Epithelial cell of proximal tubule (primary cell): Measurements from ENCODE around the gene PPCDC. TPM values are rescaled to one million over a fixed set of nuclear protein-coding genes. Genes with fewer than 3 reads are reported as not detected.

ENCODE experiments used
- DNase-seq: peaks from one replicate; pipeline ENCODE4 v3.0.0-alpha.2; 2011; ENCODE audit warnings: low read depth
- H3K4me3 ChIP-seq: 2 replicates; pipeline ENCODE4 v1.5.1; 2011; ENCODE audit warnings: low read depth, mild to moderate bottlenecking, low read length
- total RNA-seq: library from RNA; depleted of rRNA; stranded (reverse); fragments of >200 nt; gene quantifications from 2 replicates; pipeline ENCODE4 v1.2.3, GENCODE V29; 2015
- TF ChIP-seq, protein P1 (sequence below): conservative IDR thresholded peaks from 2 replicates; pipeline ENCODE4 v1.5.1; 2012; ENCODE audit warnings: low read depth, mild to moderate bottlenecking, low read length

PPCDC gene
- total RNA-seq, 1 donor from 2014 or later, result 26.1 TPM

DNA sequence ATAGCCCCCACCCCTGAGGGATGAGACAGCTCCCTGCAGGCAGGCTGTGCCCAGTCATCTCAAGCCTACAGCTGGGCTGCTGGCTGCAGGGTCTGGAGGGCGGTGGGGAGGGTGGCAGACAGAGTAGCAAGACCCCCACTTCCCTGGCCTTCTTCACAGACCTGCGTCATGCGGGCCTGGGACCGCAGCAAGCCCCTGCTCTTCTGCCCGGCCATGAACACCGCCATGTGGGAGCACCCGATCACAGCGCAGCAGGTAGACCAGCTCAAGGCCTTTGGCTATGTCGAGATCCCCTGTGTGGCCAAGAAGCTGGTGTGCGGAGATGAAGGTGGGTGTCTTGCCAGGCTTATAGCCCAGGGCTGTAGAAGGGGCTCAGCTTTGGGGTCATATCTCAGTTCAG is 25.0 kb downstream of the PPCDC start:
- no peak for DNase-seq
- TF ChIP-seq, protein P1, sequence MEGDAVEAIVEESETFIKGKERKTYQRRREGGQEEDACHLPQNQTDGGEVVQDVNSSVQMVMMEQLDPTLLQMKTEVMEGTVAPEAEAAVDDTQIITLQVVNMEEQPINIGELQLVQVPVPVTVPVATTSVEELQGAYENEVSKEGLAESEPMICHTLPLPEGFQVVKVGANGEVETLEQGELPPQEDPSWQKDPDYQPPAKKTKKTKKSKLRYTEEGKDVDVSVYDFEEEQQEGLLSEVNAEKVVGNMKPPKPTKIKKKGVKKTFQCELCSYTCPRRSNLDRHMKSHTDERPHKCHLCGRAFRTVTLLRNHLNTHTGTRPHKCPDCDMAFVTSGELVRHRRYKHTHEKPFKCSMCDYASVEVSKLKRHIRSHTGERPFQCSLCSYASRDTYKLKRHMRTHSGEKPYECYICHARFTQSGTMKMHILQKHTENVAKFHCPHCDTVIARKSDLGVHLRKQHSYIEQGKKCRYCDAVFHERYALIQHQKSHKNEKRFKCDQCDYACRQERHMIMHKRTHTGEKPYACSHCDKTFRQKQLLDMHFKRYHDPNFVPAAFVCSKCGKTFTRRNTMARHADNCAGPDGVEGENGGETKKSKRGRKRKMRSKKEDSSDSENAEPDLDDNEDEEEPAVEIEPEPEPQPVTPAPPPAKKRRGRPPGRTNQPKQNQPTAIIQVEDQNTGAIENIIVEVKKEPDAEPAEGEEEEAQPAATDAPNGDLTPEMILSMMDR, result no peak
- H3K4me3 ChIP-seq, result no peak overlapping the region

DNA sequence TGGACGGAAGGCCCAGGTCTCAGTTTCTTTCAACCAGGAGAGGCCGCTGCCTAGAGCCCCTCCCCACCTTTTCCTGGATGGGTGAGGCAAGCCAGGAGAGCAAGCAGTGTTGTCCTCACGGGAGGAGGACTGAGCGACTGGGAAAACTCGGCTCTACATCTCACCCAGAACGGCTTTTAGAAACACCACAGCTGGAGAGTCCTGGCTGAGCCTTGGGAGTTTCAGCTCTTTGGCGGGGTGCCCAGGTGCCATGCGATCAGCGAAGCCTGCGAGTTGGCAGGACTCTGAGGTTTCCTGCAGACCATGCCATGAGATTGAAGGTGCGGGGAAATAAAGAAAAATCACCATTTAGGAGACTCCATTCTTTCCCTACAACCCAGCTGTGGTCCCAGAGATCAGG is 26.0 kb downstream of the PPCDC start:
- no peak overlapping the region for H3K4me3 ChIP-seq
- TF ChIP-seq, protein P1, result no peak
- no peak for DNase-seq

DNA sequence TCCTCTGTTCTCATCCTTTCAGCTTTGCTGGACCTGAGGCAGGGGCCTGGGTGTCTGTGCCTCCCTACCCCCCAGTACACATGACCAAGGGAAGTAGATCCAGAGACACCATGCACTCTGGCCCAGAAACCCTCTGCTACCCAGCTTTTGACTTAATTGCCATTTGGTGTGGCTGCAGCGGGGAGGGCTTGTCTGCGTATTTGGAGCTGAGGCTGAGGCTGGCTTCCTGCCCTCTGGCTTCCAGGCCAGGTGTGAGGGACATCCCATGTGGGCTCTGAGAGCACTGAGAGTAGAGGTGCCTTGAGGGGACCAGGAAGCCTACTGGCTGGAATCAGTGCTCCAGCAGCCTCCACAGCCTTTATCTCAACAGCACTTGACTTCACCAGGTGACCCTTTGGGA is 26.9 kb downstream of the PPCDC start:
- TF ChIP-seq, protein P1, result no peak
- H3K4me3 ChIP-seq, result no peak overlapping the region
- no peak for DNase-seq

- DNase-seq, result no peak
- no peak overlapping the region for H3K4me3 ChIP-seq
- TF ChIP-seq, protein P1, result no peak
These were observed 27.8 kb downstream of the PPCDC start for GRCh38 chr15:75051191-75051608.

DNA sequence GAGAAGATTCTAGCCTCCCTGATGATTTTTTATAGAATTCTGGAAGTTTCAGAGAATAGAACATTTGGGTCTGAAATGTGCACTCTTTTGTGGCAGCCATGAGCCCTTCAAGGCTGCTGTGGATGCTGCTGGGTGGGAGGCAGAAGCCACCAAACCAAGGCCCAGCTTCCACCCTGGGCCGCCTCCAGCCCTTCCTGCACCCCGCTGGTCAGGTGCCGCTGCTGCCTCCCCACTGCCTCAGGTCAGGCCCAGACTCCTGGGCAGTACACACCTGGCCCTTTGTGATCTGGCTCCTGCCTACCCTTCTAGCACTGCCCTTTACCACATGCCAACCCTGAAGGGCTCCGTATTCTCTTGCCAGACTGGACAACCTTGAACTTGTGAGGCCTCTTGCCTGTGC is 28.3 kb downstream of the PPCDC start:
- no peak overlapping the region for H3K4me3 ChIP-seq
- no peak for DNase-seq
- TF ChIP-seq, protein P1, result no peak

DNA sequence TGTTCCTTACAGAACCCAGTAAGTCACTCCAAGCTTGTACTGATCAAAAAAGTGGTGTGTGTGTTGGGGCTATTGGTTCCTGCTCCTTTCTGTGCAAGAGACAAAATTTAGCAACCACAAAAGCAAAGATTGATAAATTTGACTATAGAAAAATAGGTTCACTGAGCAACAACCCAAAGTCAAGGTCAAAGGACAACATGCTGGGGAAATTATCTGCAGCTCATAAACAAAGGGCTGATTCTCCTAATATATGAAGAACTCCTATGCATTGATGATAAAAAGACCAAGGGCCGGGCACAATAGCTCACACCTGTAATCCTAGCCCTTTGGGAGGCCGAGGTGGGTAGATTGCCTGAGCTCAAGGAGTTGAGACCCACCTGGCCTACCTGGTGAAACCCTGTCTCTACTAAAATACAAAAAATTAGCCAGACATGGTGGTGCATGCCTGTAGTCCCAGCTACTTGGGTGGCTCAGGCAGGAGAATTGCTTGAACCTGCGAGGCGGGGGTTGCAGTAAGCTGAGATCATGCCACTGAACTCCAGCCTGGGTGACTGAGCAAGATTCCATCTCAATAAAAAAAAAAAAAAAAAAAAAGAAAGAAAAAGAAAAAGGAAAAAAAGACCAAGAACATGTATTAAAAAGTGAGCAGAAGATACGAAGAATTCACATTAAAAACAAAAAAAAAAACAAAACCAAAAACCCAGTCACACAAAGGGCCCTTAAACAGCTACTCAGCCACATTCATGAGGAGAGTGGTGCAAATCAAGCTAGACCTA is 29.8 kb downstream of the PPCDC start:
- TF ChIP-seq, protein P1, result no peak
- no peak for DNase-seq
- H3K4me3 ChIP-seq, result no peak overlapping the region

DNA sequence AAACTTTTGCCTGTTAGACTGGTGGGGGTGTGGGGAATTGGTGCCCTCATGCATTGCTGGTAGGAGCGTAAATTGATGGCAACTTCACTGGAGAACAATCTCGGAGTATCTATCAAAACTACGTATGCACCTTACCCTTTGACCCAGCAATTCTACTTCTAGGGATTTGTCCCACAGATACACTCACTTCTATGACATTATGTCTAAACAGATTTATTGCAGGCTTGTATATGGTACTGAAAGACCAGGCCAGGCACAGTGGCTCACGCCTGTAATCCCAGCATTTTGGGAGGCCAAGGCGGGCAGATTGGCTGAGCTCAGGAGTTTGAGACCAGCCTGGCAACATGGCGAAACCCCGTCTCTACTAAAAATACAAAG is 30.3 kb downstream of the PPCDC start:
- TF ChIP-seq, protein P1, result no peak
- no peak for DNase-seq
- no peak overlapping the region for H3K4me3 ChIP-seq
